Mucosa of descending colon (tissue), 3 donors: ENCODE measurements around the gene CNTNAP2. TPM values are rescaled to one million over a fixed set of nuclear protein-coding genes. Genes with fewer than 3 reads are reported as not detected.
A peak's percentile ranks its signal among the peaks of the same experiment; 100 is the strongest.

ENCODE experiments used
- ATAC-seq: fragments of 200-7000 bp; cut with Tn5 transposase; one replicate; pipeline ENCODE4 v1.9.1; 2020; ENCODE audit warnings: mild to moderate bottlenecking, moderate library complexity
- DNase-seq, 3 donors: peaks; one replicate each; pipeline ENCODE4 v3.0.0-alpha.2; 2020
- H3K36me3 ChIP-seq: fragments of 200-600 bp; one replicate; pipeline ENCODE4 v1.8.0; 2021; ENCODE audit warnings: low read depth, mild to moderate bottlenecking
- H3K4me1 ChIP-seq: fragments of 200-600 bp; one replicate; pipeline ENCODE4 v1.8.0; 2021; ENCODE audit warnings: low read depth, mild to moderate bottlenecking
- H3K4me3 ChIP-seq: fragments of 200-600 bp; one replicate; pipeline ENCODE4 v1.8.0; 2021; ENCODE audit warnings: mild to moderate bottlenecking
- H3K9me3 ChIP-seq: fragments of 200-600 bp; one replicate; pipeline ENCODE4 v1.8.0; 2021; ENCODE audit warnings: mild to moderate bottlenecking
- CTCF ChIP-seq: fragments of 200-600 bp; IDR thresholded peaks from one replicate; pipeline ENCODE4 v1.8.0; 2022; ENCODE audit warnings: antibody characterized with exemption, mild to moderate bottlenecking
- intact Hi-C, 2 donors: fragments of 100-400 bp; cut with DNase I in 1 of 2; cut with micrococcal nuclease in 1 of 2; formaldehyde crosslinking; loops; one replicate each; pipeline versions ENCODE4 v1.11.0 to v1.11.1; 2022; cut with DNase I, micrococcal nuclease
- total RNA-seq, 3 donors: library from RNA; stranded (reverse); fragmentation: NEBNext Ultra II Directional in 2 of 3; extraction: Animal tissue kit (Norgen Biotek cat#: 25700) in 2 of 3; gene quantifications; one replicate each; pipeline versions ENCODE4 v1.2.1 to v1.2.4, GENCODE V29; 2021 to 2023
- donor health status: DM: no; HTN: no; CAD: no; lungs with moderate emphysema.
- donor health status: DM: no; HTN: no; CAD: no.
- donor health status: DM: no; HTN: yes; CAD: no.

The CNTNAP2 gene
- total RNA-seq, 3 donors from 2014 or later: 3.1 to 5.9 (median 4.2) TPM

- TF ChIP-seq CTCF: no peak
- Histone ChIP-seq H3K9me3 (no peaks in the 10 kb centered on the region), H3K4me3 (no peak overlapping the region), H3K36me3 (no peaks in the 10 kb centered on the region), H3K4me1 (no peaks in the 10 kb centered on the region)
- ATAC-seq: peak; percentile 43
- DNase-seq: no peak
- intact Hi-C loops: no loop called here
These were observed 2000.3 kb downstream of the CNTNAP2 start for GRCh38 chr7:148116829-148117403.

GRCh38 chr7:148118371-148118770 is 2001.8 kb downstream of the CNTNAP2 start:
- intact Hi-C loops: no loop called here
- ATAC-seq: no peak
- Histone ChIP-seq H3K4me1 (no peaks in the 10 kb centered on the region), H3K9me3 (no peaks in the 10 kb centered on the region), H3K36me3 (no peaks in the 10 kb centered on the region), H3K4me3 (no peak overlapping the region)
- DNase-seq: no peak
- TF ChIP-seq CTCF: no peak

- DNase-seq (no peak), ATAC-seq (no peak)
- no peaks in the 10 kb centered on the region for H3K9me3 ChIP-seq
- H3K4me3 ChIP-seq: no peak overlapping the region
- no peaks in the 10 kb centered on the region for H3K36me3 ChIP-seq
- intact Hi-C loops: no loop called here
- TF ChIP-seq CTCF: no peak
- peaks cover 3% of the 10 kb centered on the region for H3K4me1 ChIP-seq
These were observed 2004.8 kb downstream of the CNTNAP2 start for GRCh38 chr7:148121401-148121800.

GRCh38 chr7:148121847-148122246 is 2005.2 kb downstream of the CNTNAP2 start:
- H3K4me1 ChIP-seq: peaks cover 3% of the 10 kb centered on the region
- no peaks in the 10 kb centered on the region for H3K9me3 ChIP-seq
- TF ChIP-seq CTCF: no peak
- DNase-seq (no peak), ATAC-seq (no peak)
- H3K4me3 ChIP-seq: no peak overlapping the region
- H3K36me3 ChIP-seq: no peaks in the 10 kb centered on the region
- intact Hi-C loops: no loop called here

GRCh38 chr7:148124477-148124876 is 2007.9 kb downstream of the CNTNAP2 start:
- Histone ChIP-seq H3K9me3 (no peaks in the 10 kb centered on the region), H3K4me1 (peaks cover 3% of the 10 kb centered on the region), H3K4me3 (no peak overlapping the region), H3K36me3 (no peaks in the 10 kb centered on the region)
- intact Hi-C loops: no loop called here
- ATAC-seq (peak; percentile 65), DNase-seq (no peak)
- no peak for TF ChIP-seq CTCF

GRCh38 chr7:148127374-148127773 is 2010.8 kb downstream of the CNTNAP2 start:
- Histone ChIP-seq H3K4me3 (no peak overlapping the region), H3K4me1 (peaks cover 3% of the 10 kb centered on the region), H3K9me3 (no peaks in the 10 kb centered on the region), H3K36me3 (no peaks in the 10 kb centered on the region)
- TF ChIP-seq CTCF: no peak
- ATAC-seq (no peak), DNase-seq (no peak)
- intact Hi-C loops: no loop called here
